ENCODE data around the gene SPTBN1. TPM values are rescaled to one million over a fixed set of nuclear protein-coding genes. Genes with fewer than 3 reads are reported as not detected.

Gene SPTBN1
- total and polyA plus RNA-seq, 9 donors, result 108 to 314 (median 232) TPM

- Histone ChIP-seq H3K27ac (no peak overlapping the region), H3K27me3 (no peaks in the 10 kb centered on the region), H3K4me3 (no peak overlapping the region), H3K36me3 (no peaks in the 10 kb centered on the region), H3K9me3 (no peaks in the 10 kb centered on the region), H3K4me1 (ENCODE audit: insufficient read depth) (no peaks in the 10 kb centered on the region)
- intact Hi-C loops (cut with DNase I), result no loop called here
- DNase-seq, result no peak
- no peak for TF ChIP-seq CTCF (IDR thresholded peaks at IDR 0.05)
- no peak for TF ChIP-seq POLR2A (IDR thresholded peaks at IDR 0.05)
- TF ChIP-seq EP300 (IDR thresholded peaks at IDR 0.05), result no peak
- 86 to 96% (median 94%) methylated on average over 2 of the region's 2 CpGs for WGBS, 3 donors
Observed at GRCh38 chr2:54650612-54651011, 194.5 kb downstream of the SPTBN1 start.

- TF ChIP-seq EP300 (IDR thresholded peaks at IDR 0.05) (no peak), POLR2A (IDR thresholded peaks at IDR 0.05) (no peak), CTCF (IDR thresholded peaks at IDR 0.05) (no peak)
- H3K36me3 ChIP-seq, result no peaks in the 10 kb centered on the region
- WGBS, 3 donors, result 88 to 93% (median 92%) methylated on average over 5 of the region's 5 CpGs
Observed at GRCh38 chr2:54651291-54651690, 195.2 kb downstream of the SPTBN1 start.

GRCh38 chr2:54652540-54652939, 196.4 kb downstream of the SPTBN1 start:
- no peak overlapping the region for H3K27ac ChIP-seq
- H3K4me3 ChIP-seq, result no peak overlapping the region
- H3K36me3 ChIP-seq, result no peaks in the 10 kb centered on the region
- H3K4me1 ChIP-seq (ENCODE audit: insufficient read depth), result no peaks in the 10 kb centered on the region
- H3K9me3 ChIP-seq, result no peaks in the 10 kb centered on the region
- no peak for TF ChIP-seq CTCF (IDR thresholded peaks at IDR 0.05)
- TF ChIP-seq POLR2A (IDR thresholded peaks at IDR 0.05), result no peak
- TF ChIP-seq EP300 (IDR thresholded peaks at IDR 0.05), result no peak
- intact Hi-C loops (cut with DNase I), result no loop called here
- WGBS, 3 donors, result 95 to 100% (median 98%) methylated on average over 1 of the region's 1 CpG
- no peaks in the 10 kb centered on the region for H3K27me3 ChIP-seq
- DNase-seq, result no peak

More at GRCh38 chr2:54651291-54651690, 195.2 kb downstream of the SPTBN1 start:
- Histone ChIP-seq H3K9me3 (no peaks in the 10 kb centered on the region), H3K4me3 (no peak overlapping the region), H3K27me3 (no peaks in the 10 kb centered on the region), H3K27ac (no peak overlapping the region), H3K4me1 (ENCODE audit: insufficient read depth) (no peaks in the 10 kb centered on the region)
- DNase-seq, result no peak
- intact Hi-C loops (cut with DNase I), result no loop called here

GRCh38 chr2:54653572-54654204, 197.6 kb downstream of the SPTBN1 start:
- Histone ChIP-seq H3K36me3 (no peaks in the 10 kb centered on the region), H3K4me1 (ENCODE audit: insufficient read depth) (no peaks in the 10 kb centered on the region), H3K27me3 (no peaks in the 10 kb centered on the region), H3K4me3 (no peak overlapping the region), H3K9me3 (no peaks in the 10 kb centered on the region), H3K27ac (no peak overlapping the region)
- intact Hi-C loops (cut with DNase I), result no loop called here
- TF ChIP-seq CTCF (IDR thresholded peaks at IDR 0.05), result no peak
- no peak for TF ChIP-seq POLR2A (IDR thresholded peaks at IDR 0.05)
- no peak for TF ChIP-seq EP300 (IDR thresholded peaks at IDR 0.05)
- 83 to 86% (median 86%) methylated on average over 26 of the region's 26 CpGs for WGBS, 3 donors
- peak in 3 of 5 donors; percentile 48 to 70 (median 49) for DNase-seq

Data from ovary (tissue), 9 donors.